ENCODE results near the gene SNTA1.
A peak's percentile ranks its signal among the peaks of the same experiment; 100 is the strongest.
"Not testable (repeated sequence)": the region's sequence is repeated elsewhere in the genome, so short reads cannot be mapped to it uniquely, and the experiment has no call there.

Gene SNTA1

DNA sequence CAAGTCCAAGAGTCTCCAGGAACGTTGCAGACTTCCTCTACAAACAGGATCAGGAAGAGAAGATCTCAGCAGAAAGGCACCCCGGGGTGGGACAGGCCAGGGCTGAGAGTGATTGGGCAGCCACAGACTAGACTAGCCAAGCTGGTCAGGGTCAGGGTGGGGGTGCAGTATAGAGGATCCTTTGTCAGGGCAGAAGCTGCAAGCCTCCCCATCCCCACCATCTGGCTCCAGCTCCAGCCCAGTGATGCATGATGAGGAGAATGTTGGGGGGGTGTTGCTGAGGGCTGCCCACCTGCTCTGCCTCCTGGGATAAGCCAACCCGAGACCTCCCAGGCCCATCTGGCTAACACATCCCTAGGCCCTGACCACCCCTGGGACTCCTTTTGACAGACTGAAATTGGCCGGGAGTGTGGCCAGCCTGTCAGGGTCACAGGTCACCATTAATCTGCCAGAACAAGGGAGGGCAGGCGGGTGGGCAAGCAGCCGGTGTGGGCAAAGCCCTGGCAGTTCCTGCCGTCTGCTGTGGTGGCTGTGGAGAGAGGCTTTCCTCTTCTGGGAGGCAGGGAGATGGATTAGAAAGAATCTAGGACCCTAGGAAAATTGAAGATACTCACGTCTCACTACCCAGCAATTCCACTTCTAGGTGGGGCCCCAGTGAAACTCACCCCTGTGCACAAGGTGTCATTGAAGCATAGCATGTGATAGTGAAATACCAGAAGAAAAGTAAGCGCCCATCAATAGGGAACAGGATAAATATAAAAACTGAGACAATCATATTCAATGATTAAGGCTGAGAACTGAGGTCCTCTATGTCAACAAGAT lies 22.1 kb upstream of the SNTA1 start:
- DNase-seq (ENCODE audit: low read depth in 2 of 2) = no peak

- DNase-seq (ENCODE audit: low read depth in 2 of 2) = not testable (repeated sequence)
These were observed 21.2 kb upstream of the SNTA1 start for GRCh38 chr20:33464759-33465158.

DNA sequence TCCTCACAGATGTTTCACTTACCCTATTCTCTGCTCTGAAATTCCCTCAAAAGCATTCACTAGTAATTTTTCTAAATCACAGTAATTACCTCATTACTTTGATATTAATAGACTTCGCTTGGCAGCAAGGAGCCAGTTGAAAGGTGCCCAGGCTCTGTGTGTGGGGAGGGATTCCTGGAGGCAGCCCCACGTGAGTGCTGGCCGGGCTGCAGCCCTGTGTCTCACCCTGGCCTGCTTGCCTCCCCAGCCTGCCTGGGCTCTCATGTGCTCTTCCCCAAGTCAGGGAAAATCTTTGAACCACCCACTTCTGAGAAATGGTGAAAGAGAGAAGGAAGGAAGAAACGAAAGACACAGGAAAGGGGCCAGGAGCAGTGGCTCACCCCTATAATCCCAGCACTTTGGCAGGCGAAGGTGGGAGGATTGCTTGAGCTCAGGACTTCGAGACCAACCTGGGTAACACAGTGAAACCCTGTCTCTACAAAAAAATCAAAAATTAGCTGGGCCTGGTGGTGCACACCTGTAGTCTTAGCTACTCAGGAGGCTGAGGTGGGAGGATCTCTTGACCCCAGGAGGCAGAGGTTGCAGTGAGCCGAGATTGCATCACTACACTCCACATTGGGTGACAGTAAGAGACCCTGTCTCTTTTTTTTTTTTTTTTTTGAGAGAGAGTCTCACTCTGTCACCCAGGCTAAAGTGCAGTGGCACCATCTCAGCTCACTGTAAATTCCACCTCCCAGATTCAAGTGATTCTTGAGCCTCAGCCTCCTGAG lies 20.0 kb upstream of the SNTA1 start:
- no peak for DNase-seq (ENCODE audit: low read depth in 2 of 2)

GRCh38 chr20:33460711-33461110 lies 17.1 kb upstream of the SNTA1 start:
- DNase-seq (ENCODE audit: low read depth in 2 of 2) = no peak

GRCh38 chr20:33459599-33459998 lies 16.0 kb upstream of the SNTA1 start:
- DNase-seq (ENCODE audit: low read depth in 2 of 2) = no peak

DNA sequence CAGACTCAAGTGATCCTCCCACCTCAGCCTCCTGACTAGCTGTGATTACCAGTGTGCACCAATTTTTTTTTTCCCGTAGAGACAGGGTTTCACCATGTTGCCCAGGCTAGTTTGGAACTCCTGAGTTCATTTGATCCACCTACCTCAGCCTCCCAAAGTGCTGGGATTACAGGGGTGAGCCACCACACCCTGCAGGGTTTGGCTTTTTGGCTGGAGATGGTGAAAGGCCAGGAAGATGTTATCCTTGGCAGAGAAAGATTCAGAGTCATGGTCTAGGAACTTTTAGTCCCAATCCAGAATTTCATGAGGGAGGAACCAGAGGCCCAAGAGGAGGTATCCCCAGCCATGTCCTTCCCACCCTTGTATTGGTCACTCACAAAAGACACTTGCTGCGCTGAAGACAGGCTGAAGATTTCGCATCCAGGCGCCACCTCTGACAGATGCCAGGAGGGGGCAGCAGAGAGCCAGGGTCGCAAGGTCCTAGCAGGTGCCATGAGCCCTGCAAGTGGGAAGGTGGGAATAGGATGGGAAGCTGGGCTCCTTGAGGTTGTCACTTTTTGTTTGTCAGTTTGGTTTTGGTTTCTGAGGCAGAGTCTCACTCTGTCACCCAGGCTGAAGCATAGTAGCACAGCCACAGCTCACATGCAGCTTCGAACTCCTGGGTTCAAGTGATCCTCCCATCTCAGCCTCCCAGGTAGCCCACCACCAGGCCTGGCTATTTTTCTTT lies 13.5 kb upstream of the SNTA1 start:
- peak; percentile 35 to 48 for DNase-seq (ENCODE audit: low read depth in 2 of 2)

- DNase-seq (ENCODE audit: low read depth in 2 of 2) = no peak
These were observed 7.3 kb upstream of the SNTA1 start for GRCh38 chr20:33450867-33451266.

DNA sequence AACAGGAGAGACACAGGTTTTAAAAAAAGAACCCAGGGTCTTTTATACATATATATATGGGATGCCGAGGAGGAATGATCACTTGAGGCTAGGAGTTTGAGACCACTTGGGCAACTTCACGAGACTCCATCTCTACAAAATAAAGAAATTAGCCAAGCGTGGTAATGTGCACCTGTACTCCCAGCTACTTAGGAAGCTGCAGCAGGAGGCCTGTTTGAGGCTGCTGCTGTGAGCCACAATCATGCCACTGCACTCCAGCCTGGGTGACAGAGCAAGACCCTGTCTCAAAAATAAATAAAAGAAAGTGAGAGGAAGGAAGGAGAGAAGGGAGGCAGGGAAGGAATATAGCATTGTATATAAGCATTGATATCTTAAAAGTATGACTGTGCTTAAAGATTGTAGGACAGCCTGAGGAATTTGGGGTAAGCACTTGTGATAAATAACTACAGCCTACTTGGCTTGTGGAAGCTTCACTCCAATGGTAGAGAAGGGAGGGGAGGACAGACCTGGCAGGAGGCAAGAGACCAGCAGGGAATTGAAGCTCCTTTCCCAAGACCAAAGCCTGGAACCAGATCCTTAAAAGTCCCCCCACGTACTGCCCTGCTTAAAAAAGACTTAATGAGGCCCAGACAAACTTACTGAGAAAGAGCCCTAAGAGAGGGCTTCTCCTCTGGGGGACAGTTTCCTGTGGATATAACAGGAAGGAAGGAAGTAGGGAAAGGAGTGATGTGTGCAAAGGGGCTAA lies 2.5 kb upstream of the SNTA1 start:
- no peak for DNase-seq (ENCODE audit: low read depth in 2 of 2)

- DNase-seq (ENCODE audit: low read depth in 2 of 2) = no peak
These were observed 1.4 kb upstream of the SNTA1 start for GRCh38 chr20:33444797-33445560.

GRCh38 chr20:33443006-33443511 lies 504 bp downstream of the SNTA1 start:
- no peak for DNase-seq (ENCODE audit: low read depth in 2 of 2)

DNA sequence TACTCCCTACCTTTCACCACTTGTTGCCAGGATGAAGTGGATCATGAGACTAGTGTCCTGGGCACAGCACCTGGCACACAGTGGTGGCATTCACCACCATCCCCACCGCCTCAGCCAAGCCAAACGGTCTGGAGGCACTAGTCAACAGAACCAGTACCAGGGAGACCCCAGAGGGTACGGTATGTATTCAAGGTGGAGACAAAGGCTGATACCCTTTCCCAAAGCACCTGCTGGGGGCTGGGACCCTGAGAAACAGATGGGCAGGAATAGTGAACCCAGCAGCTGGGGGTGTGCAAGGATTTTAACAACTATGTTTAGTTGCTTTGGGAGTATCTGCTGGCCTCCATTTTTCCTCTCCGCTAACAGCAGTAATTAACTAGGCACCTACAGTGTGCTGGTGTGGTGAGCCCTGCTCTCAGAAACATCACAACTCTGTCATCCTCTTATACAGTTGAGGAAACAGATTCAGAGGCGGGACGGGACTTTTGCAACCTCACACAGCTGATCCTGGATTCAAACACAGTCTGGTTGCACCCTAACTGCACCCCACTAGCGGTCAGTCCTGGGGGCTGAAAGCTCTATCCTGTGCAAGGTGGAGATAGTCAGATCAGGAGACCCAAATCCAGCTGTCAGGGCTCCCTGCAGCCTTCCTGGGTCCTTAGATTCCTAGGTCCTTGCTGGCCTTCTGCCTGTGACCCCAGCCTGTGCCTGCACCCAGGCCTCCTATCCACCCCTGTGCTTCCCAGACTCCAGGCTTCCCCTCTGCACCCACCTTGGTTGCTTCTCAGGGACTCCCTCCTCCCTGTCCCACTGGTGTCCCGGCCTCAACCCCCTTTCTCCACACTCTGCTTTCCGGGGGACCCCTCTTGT lies 1.2 kb downstream of the SNTA1 start:
- no peak for DNase-seq (ENCODE audit: low read depth in 2 of 2)

GRCh38 chr20:33441142-33441955 lies 2.2 kb downstream of the SNTA1 start:
- no peak for DNase-seq (ENCODE audit: low read depth in 2 of 2)

- DNase-seq (ENCODE audit: low read depth in 2 of 2) = not testable (repeated sequence)
These were observed 3.0 kb downstream of the SNTA1 start for GRCh38 chr20:33440562-33440961.

DNA sequence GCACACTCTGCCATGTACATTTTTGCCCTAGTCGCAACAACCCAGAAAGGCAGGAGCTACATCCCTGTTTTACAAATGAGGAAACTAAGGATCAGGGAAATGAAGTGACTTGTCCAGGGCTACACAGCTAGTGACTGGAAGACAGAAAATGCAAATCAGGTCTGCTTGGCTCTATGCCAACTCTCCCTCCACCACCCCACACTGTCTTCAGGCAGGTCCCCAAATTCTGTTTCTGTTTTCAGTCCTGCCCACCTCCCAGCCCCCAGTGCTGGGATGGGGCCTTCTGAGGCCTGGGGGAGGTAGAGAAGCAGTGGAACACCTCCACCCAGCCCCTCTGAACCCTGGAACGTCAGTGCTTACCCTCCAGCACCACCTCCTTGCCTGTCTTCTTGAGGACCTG lies 5.1 kb downstream of the SNTA1 start:
- no peak for DNase-seq (ENCODE audit: low read depth in 2 of 2)

DNA sequence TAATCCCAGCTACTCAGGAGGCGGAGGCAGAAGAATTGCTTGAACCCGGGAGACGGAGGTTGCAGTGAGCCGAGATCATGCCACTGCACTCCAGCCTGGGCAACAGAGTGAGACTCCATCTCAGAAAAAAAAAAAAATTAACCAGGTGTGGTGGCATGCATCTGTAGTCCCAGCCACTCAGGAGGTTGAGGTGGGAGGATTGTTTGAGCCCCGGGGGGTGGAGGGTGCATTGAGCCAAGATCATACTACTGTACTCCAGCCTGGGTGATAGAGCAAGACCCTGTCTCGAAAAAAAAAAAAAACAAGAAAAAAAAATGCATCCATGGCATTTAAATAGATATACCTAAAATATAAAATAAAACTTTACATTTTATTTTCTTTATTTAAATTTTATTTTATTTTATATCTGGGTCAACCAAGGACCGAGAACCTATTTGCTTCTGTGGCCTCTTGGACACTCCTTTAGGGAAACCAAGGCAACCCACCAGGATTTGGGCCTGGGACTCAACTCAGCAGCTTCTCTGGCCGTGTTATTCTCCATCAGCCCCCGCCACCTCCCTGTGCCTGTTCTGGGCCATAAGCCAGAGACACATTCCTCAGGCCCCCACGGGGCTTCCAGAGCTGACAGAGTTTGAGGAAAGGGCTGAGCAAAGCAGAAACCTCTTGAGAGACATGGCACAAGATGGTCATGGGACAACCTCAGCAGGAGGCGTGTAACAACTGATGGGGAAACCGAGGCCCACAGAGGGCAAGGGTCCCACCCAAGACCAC lies 6.2 kb downstream of the SNTA1 start:
- no peak for DNase-seq (ENCODE audit: low read depth in 2 of 2)

GRCh38 chr20:33434434-33434833 lies 9.1 kb downstream of the SNTA1 start:
- no peak for DNase-seq (ENCODE audit: low read depth in 2 of 2)

GRCh38 chr20:33433465-33434234 lies 9.9 kb downstream of the SNTA1 start:
- DNase-seq (ENCODE audit: low read depth in 2 of 2) = no peak
